NK-92 (cell line): ENCODE results near the gene SERINC5.
"Not testable (repeated sequence)": the region's sequence is repeated elsewhere in the genome, so short reads cannot be mapped to it uniquely, and the experiment has no call there.

Experiments used
- DNase-seq: peaks from one replicate; lab custom pipeline; 2025; ENCODE audit not compliant: unreplicated experiment; lab: John Stamatoyannopoulos, UW

Gene SERINC5

GRCh38 chr5:80109646-80110478, 146.0 kb downstream of the SERINC5 start:
- DNase-seq: no peak

- no peak for DNase-seq
Measured at GRCh38 chr5:80106916-80107315, 148.9 kb downstream of the SERINC5 start.

GRCh38 chr5:80105698-80106439, 150.0 kb downstream of the SERINC5 start:
- DNase-seq: no peak

- DNase-seq: no peak
Measured at GRCh38 chr5:80103371-80103770, 152.5 kb downstream of the SERINC5 start.

- no peak for DNase-seq
Measured at GRCh38 chr5:80101993-80102392, 153.9 kb downstream of the SERINC5 start.

- no peak for DNase-seq
Measured at GRCh38 chr5:80097451-80097850, 158.4 kb downstream of the SERINC5 start.

GRCh38 chr5:80094236-80094738, 161.6 kb downstream of the SERINC5 start:
- no peak for DNase-seq

GRCh38 chr5:80093796-80094195, 162.1 kb downstream of the SERINC5 start:
- DNase-seq: no peak

GRCh38 chr5:80092486-80093107, 163.3 kb downstream of the SERINC5 start:
- DNase-seq: no peak

- not testable (repeated sequence) for DNase-seq
Measured at GRCh38 chr5:80091792-80092192, 164.1 kb downstream of the SERINC5 start.

GRCh38 chr5:80090884-80091166, 165.0 kb downstream of the SERINC5 start:
- no peak for DNase-seq

- no peak for DNase-seq
Measured at GRCh38 chr5:80083101-80083890, 172.6 kb downstream of the SERINC5 start.

- no peak for DNase-seq
Measured at GRCh38 chr5:80082731-80083100, 173.1 kb downstream of the SERINC5 start.

GRCh38 chr5:80082281-80082680, 173.6 kb downstream of the SERINC5 start:
- no peak for DNase-seq

- no peak for DNase-seq
Measured at GRCh38 chr5:80078921-80079320, 176.9 kb downstream of the SERINC5 start.

GRCh38 chr5:80077051-80077714, 178.7 kb downstream of the SERINC5 start:
- DNase-seq: no peak

GRCh38 chr5:80076131-80077050, 179.5 kb downstream of the SERINC5 start:
- no peak for DNase-seq

- DNase-seq: no peak
Measured at GRCh38 chr5:80072103-80073073, 183.5 kb downstream of the SERINC5 start.
